Measurements from ENCODE around the gene PCSK5. TPM values are rescaled to one million over a fixed set of nuclear protein-coding genes. Genes with fewer than 3 reads are reported as not detected.

Gene PCSK5
- total and polyA plus RNA-seq, 2 donors (not counting 3 experiments of a cell fraction or from before 2014, with no cell fraction given) = 2.6 to 4.8 TPM

GRCh38 chr9:76249309-76249708 is 358.8 kb downstream of the PCSK5 start:
- POLR2A ChIA-PET = no interaction called here

More at GRCh38 chr9:76249309-76249708, 358.8 kb downstream of the PCSK5 start:
- no peak overlapping the region for H3K4me2 ChIP-seq (ENCODE audit: insufficient read depth, low read length)
- FAIRE-seq = no peak
- intact Hi-C loops (cut with micrococcal nuclease) (no loop called here), dilution Hi-C loops (cut with MboI; ENCODE audit: extremely low pct_ligation_motif_present, low sequenced_read_pairs) (no loop called here)
- TF ChIP-seq FOS (IDR thresholded peaks at IDR 0.05; ENCODE audit: borderline replicate concordance, insufficient read depth, low read length) (no peak), EZH2 (IDR thresholded peaks at IDR 0.05; ENCODE audit: borderline replicate concordance, low read depth, low read length, severe bottlenecking) (no peak), CTCF (IDR thresholded peaks at IDR 0.05; ENCODE audit: extremely low read depth in 1 of 2, insufficient read depth in 1 of 2, low read depth in 1 of 2, low read length in 2 of 2) (no peak), POLR2AphosphoS5 (IDR thresholded peaks at IDR 0.05; ENCODE audit: insufficient read depth, low read depth, low read length) (no peak), POLR2A (IDR thresholded peaks at IDR 0.05; ENCODE audit: low read depth, low read length) (no peak), GATA2 (IDR thresholded peaks at IDR 0.05; ENCODE audit: insufficient read depth, insufficient read length, low read depth, low read length) (no peak), JUN (IDR thresholded peaks at IDR 0.05; ENCODE audit: borderline replicate concordance, insufficient read depth, insufficient read length, low read depth) (no peak), MYC (IDR thresholded peaks at IDR 0.05; ENCODE audit: low read depth, low read length) (no peak)
- TF ChIP-seq, protein P1, sequence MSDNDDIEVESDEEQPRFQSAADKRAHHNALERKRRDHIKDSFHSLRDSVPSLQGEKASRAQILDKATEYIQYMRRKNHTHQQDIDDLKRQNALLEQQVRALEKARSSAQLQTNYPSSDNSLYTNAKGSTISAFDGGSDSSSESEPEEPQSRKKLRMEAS (IDR thresholded peaks at IDR 0.05; ENCODE audit: insufficient read depth, insufficient read length) = no peak
- H3K79me2 ChIP-seq (ENCODE audit: control insufficient read depth, insufficient read depth, low read length) = no peaks in the 10 kb centered on the region
- CTCF ChIA-PET = no interaction called here
- H4K20me1 ChIP-seq (replicated peaks; ENCODE audit: control insufficient read depth, extremely low read depth, insufficient read depth, low read length) = no peaks in the 10 kb centered on the region
- H3K36me3 ChIP-seq (ENCODE audit: control insufficient read depth in 2 of 2, extremely low read depth in 1 of 2, insufficient read depth in 2 of 2, low read length in 2 of 2) = no peaks in the 10 kb centered on the region
- BruUV-seq (replicated peaks) = no TSS peak
- no peak for DNase-seq (ENCODE audit: low read depth, low spot score)
- H3K9me3 ChIP-seq (replicated peaks; ENCODE audit: control insufficient read depth, insufficient read depth, low read length) = no peaks in the 10 kb centered on the region
- no peak overlapping the region for H3K4me3 ChIP-seq (replicated peaks in 1 of 3; ENCODE audit: insufficient read depth in 1 of 3, low read depth in 1 of 3, low read length in 3 of 3)
- no peak overlapping the region for H2AFZ ChIP-seq (ENCODE audit: low read depth, low read length)
- no peaks in the 10 kb centered on the region for H3K9me1 ChIP-seq (replicated peaks; ENCODE audit: control insufficient read depth, extremely low read depth, insufficient read depth, low read length)
- H3K9ac ChIP-seq (replicated peaks; ENCODE audit: extremely low read depth, insufficient read depth, low read length) = no peak overlapping the region
- H3K27ac ChIP-seq (ENCODE audit: insufficient read depth, low read depth, low read length) = no peak overlapping the region
- H3K4me1 ChIP-seq (ENCODE audit: control insufficient read depth, extremely low read depth, insufficient read depth, low read length) = no peaks in the 10 kb centered on the region
- no peaks in the 10 kb centered on the region for H3K27me3 ChIP-seq (ENCODE audit: control insufficient read depth in 2 of 2, insufficient read depth in 2 of 2, low read length in 2 of 2)
